Measurements from ENCODE around the gene C5.

The C5 gene

GRCh38 chr9:120914396-120914795, 135.7 kb downstream of the C5 start:
- TF ChIP-seq CTCF (IDR thresholded peaks at IDR 0.05), result no peak

- TF ChIP-seq CTCF (IDR thresholded peaks at IDR 0.05), result no peak
Observed at GRCh38 chr9:120913647-120914264, 136.3 kb downstream of the C5 start.

- no peak for TF ChIP-seq CTCF (IDR thresholded peaks at IDR 0.05)
Observed at GRCh38 chr9:120912958-120913646, 137.0 kb downstream of the C5 start.

- TF ChIP-seq CTCF (IDR thresholded peaks at IDR 0.05), result no peak
Observed at GRCh38 chr9:120911295-120911837, 138.7 kb downstream of the C5 start.

GRCh38 chr9:120910643-120911042, 139.4 kb downstream of the C5 start:
- TF ChIP-seq CTCF (IDR thresholded peaks at IDR 0.05), result no peak

GRCh38 chr9:120909904-120910303, 140.2 kb downstream of the C5 start:
- no peak for TF ChIP-seq CTCF (IDR thresholded peaks at IDR 0.05)

GRCh38 chr9:120905315-120906164, 144.5 kb downstream of the C5 start:
- no peak for TF ChIP-seq CTCF (IDR thresholded peaks at IDR 0.05)
